Muscle of leg (tissue), 11 donors: ENCODE measurements around the gene SDK1. TPM values are rescaled to one million over a fixed set of nuclear protein-coding genes. Genes with fewer than 3 reads are reported as not detected.
A peak's percentile ranks its signal among the peaks of the same experiment; 100 is the strongest.

ENCODE experiments used
- DNase-seq: peaks from one replicate; pipeline ENCODE4 v3.0.0; 2013
- H3K27ac ChIP-seq: one replicate; pipeline ENCODE4 v1.5.1; 2013; ENCODE audit warnings: mild to moderate bottlenecking, low read length, control low read depth
- H3K27me3 ChIP-seq: one replicate; pipeline ENCODE4 v1.6.1; 2013; ENCODE audit warnings: low read length; ENCODE audit not compliant: control insufficient read depth, insufficient read depth
- H3K36me3 ChIP-seq: one replicate; pipeline ENCODE4 v1.6.1; 2013; ENCODE audit warnings: low read length; ENCODE audit not compliant: control insufficient read depth, insufficient read depth
- H3K4me1 ChIP-seq: one replicate; pipeline ENCODE4 v1.6.1; 2013; ENCODE audit warnings: low read length; ENCODE audit not compliant: control insufficient read depth, insufficient read depth
- H3K4me3 ChIP-seq: one replicate; pipeline ENCODE4 v1.5.1; 2013; ENCODE audit warnings: low read length, control low read depth
- H3K9me3 ChIP-seq: replicated peaks from 2 replicates; pipeline ENCODE4 v1.6.1; 2013; ENCODE audit warnings: low read depth, low read length; ENCODE audit not compliant: control insufficient read depth
- WGBS: methylation state at CpG from one replicate; pipeline ENCODE4 v1.1.5; 2013; ENCODE audit warnings: missing lambda C conversion rate; ENCODE audit not compliant: insufficient coverage; 5-methylcytosine and 5-hydroxymethylcytosine counted together
- polyA plus RNA-seq, 8 donors: library from polyadenylated mRNA; unstranded; fragments of 120-200 nt; gene quantifications; one replicate each; pipeline versions ENCODE4 v1.2.1 to v1.2.3, GENCODE V29; 2013; ENCODE audit warnings: inconsistent platforms in 1 of 8, low replicate concordance in 1 of 8; ENCODE audit not compliant: insufficient read length in 8 of 8, insufficient read depth in 1 of 8
- total RNA-seq: library from RNA; stranded (reverse); fragments of 120-200 nt; gene quantifications from one replicate; pipeline ENCODE4 v1.2.4, GENCODE V29; 2013

Gene SDK1
- total and polyA plus RNA-seq, 9 donors: 2.3 to 6.4 (median 3.6) TPM

- no peaks in the 10 kb centered on the region for H3K36me3 ChIP-seq
- no peaks in the 10 kb centered on the region for H3K9me3 ChIP-seq
- H3K4me1 ChIP-seq: no peaks in the 10 kb centered on the region
- WGBS: 67% methylated on average over 1 of the region's 1 CpG
- no peak overlapping the region for H3K4me3 ChIP-seq
- DNase-seq: peak; percentile 5
- no peaks in the 10 kb centered on the region for H3K27me3 ChIP-seq
- H3K27ac ChIP-seq: no peak overlapping the region
Observed at GRCh38 chr7:3404501-3404900, 103.4 kb downstream of the SDK1 start.

- Histone ChIP-seq H3K27ac (no peak overlapping the region), H3K27me3 (no peaks in the 10 kb centered on the region), H3K36me3 (no peaks in the 10 kb centered on the region), H3K4me1 (no peaks in the 10 kb centered on the region), H3K9me3 (no peaks in the 10 kb centered on the region), H3K4me3 (no peak overlapping the region)
- 60% methylated on average over 1 of the region's 5 CpGs for WGBS
- DNase-seq: no peak
Observed at GRCh38 chr7:3408814-3409595, 108.0 kb downstream of the SDK1 start.

GRCh38 chr7:3412871-3413270 lies 111.8 kb downstream of the SDK1 start:
- no peaks in the 10 kb centered on the region for H3K36me3 ChIP-seq
- H3K4me3 ChIP-seq: no peak overlapping the region
- no peaks in the 10 kb centered on the region for H3K4me1 ChIP-seq
- no peak for DNase-seq
- H3K27me3 ChIP-seq: no peaks in the 10 kb centered on the region
- WGBS: 89% methylated on average over 1 of the region's 2 CpGs
- no peak overlapping the region for H3K27ac ChIP-seq
- no peaks in the 10 kb centered on the region for H3K9me3 ChIP-seq

GRCh38 chr7:3415861-3416312 lies 114.8 kb downstream of the SDK1 start:
- DNase-seq: no peak
- no peaks in the 10 kb centered on the region for H3K27me3 ChIP-seq
- no peak overlapping the region for H3K4me3 ChIP-seq
- no peaks in the 10 kb centered on the region for H3K4me1 ChIP-seq
- H3K9me3 ChIP-seq: no peaks in the 10 kb centered on the region
- H3K36me3 ChIP-seq: no peaks in the 10 kb centered on the region
- no peak overlapping the region for H3K27ac ChIP-seq
- WGBS: no CpG with 5 or more reads among the region's 3 CpGs

- Histone ChIP-seq H3K9me3 (no peaks in the 10 kb centered on the region), H3K27me3 (no peaks in the 10 kb centered on the region), H3K27ac (no peak overlapping the region), H3K36me3 (no peaks in the 10 kb centered on the region), H3K4me1 (no peaks in the 10 kb centered on the region), H3K4me3 (no peak overlapping the region)
- DNase-seq: no peak
- WGBS: 47% methylated on average over 3 of the region's 4 CpGs
Observed at GRCh38 chr7:3416453-3416852, 115.4 kb downstream of the SDK1 start.

- Histone ChIP-seq H3K4me1 (no peaks in the 10 kb centered on the region), H3K27ac (no peak overlapping the region), H3K27me3 (no peaks in the 10 kb centered on the region), H3K36me3 (no peaks in the 10 kb centered on the region), H3K9me3 (peaks cover 8% of the 10 kb centered on the region), H3K4me3 (no peak overlapping the region)
- DNase-seq: no peak
Observed at GRCh38 chr7:3425087-3425486, 124.0 kb downstream of the SDK1 start.

- WGBS: 76% methylated on average over 3 of the region's 4 CpGs
- Histone ChIP-seq H3K36me3 (no peaks in the 10 kb centered on the region), H3K9me3 (peaks cover 8% of the 10 kb centered on the region), H3K27me3 (no peaks in the 10 kb centered on the region), H3K4me1 (no peaks in the 10 kb centered on the region), H3K27ac (no peak overlapping the region), H3K4me3 (no peak overlapping the region)
- no peak for DNase-seq
Observed at GRCh38 chr7:3426064-3426463, 125.0 kb downstream of the SDK1 start.

- Histone ChIP-seq H3K27ac (no peak overlapping the region), H3K36me3 (no peaks in the 10 kb centered on the region), H3K4me1 (no peaks in the 10 kb centered on the region), H3K27me3 (no peaks in the 10 kb centered on the region), H3K4me3 (no peak overlapping the region), H3K9me3 (no peaks in the 10 kb centered on the region)
- no CpG with 5 or more reads among the region's 1 CpG for WGBS
- DNase-seq: no peak
Observed at GRCh38 chr7:3427957-3428356, 126.9 kb downstream of the SDK1 start.

GRCh38 chr7:3429981-3430380 lies 128.9 kb downstream of the SDK1 start:
- Histone ChIP-seq H3K27me3 (no peaks in the 10 kb centered on the region), H3K36me3 (no peaks in the 10 kb centered on the region), H3K9me3 (no peaks in the 10 kb centered on the region), H3K27ac (no peak overlapping the region), H3K4me3 (no peak overlapping the region), H3K4me1 (no peaks in the 10 kb centered on the region)
- no peak for DNase-seq
- WGBS: no CpG with 5 or more reads among the region's 4 CpGs

- Histone ChIP-seq H3K4me3 (no peak overlapping the region), H3K36me3 (no peaks in the 10 kb centered on the region), H3K9me3 (no peaks in the 10 kb centered on the region), H3K4me1 (no peaks in the 10 kb centered on the region), H3K27me3 (no peaks in the 10 kb centered on the region), H3K27ac (no peak overlapping the region)
- WGBS: 83% methylated on average over 5 of the region's 7 CpGs
- DNase-seq: no peak
Observed at GRCh38 chr7:3430588-3430987, 129.5 kb downstream of the SDK1 start.

GRCh38 chr7:3431306-3431705 lies 130.3 kb downstream of the SDK1 start:
- no peak for DNase-seq
- WGBS: no CpG with 5 or more reads among the region's 1 CpG

More at GRCh38 chr7:3431306-3431705, 130.3 kb downstream of the SDK1 start:
- no peaks in the 10 kb centered on the region for H3K4me1 ChIP-seq
- H3K36me3 ChIP-seq: no peaks in the 10 kb centered on the region
- H3K27me3 ChIP-seq: no peaks in the 10 kb centered on the region
- H3K9me3 ChIP-seq: no peaks in the 10 kb centered on the region
- no peak overlapping the region for H3K27ac ChIP-seq
- no peak overlapping the region for H3K4me3 ChIP-seq
